ENCODE results near the gene NCR1.
"Not testable (repeated sequence)": the region's sequence is repeated elsewhere in the genome, so short reads cannot be mapped to it uniquely, and the experiment has no call there.

The NCR1 gene

GRCh38 chr19:54905803-54906511, at the start of gene NCR1:
Gene NCR1, plus strand, starts transcription at chr19:54906148. Its CDS starts 40 bp downstream, at chr19:54906188.
- no peak for DNase-seq

DNA sequence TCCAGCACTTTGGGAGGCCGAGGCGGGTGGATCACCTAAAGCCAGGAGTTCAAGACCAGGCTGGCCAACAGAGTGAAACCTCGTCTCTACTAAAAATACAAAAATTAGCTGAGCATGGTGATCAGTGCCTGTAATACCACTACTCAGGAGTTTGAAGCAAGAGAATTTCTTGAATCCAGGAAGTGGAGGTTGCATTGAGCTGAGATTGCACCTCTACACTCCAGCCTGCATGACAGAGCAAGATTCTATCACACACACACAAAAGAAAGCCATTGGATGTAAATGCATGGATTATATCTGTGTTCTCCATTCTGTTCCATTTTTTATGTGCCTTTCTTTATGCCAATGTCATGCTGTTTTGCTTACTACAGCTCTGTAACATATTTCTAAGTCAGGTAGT, 47.5 kb upstream of the NCR1 start:
- not testable (repeated sequence) for DNase-seq

GRCh38 chr19:54859421-54859820, 46.5 kb upstream of the NCR1 start:
- DNase-seq, result not testable (repeated sequence)

DNA sequence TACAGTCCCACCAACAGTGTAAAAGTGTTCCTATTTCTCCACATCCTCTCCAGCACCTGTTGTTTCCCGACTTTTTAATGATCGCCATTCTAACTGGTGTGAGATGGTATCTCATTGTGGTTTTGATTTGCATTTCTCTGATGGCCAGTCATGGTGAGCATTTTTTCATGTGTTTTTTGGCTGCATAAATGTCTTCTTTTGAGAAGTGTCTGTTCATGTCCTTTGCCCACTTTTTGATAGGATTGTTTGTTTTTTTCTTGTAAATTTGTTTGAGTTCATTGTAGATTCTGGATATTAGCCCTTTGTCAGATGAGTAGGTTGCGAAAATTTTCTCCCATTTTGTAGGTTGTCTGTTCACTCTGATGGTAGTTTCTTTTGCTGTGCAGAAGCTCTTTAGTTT, 42.5 kb upstream of the NCR1 start:
- DNase-seq, result not testable (repeated sequence)

- no peak for DNase-seq
Observed at GRCh38 chr19:54871696-54872095, 34.3 kb upstream of the NCR1 start.

- no peak for DNase-seq
Observed at GRCh38 chr19:54873990-54874389, 32.0 kb upstream of the NCR1 start, which contains the start of gene FCAR. Gene FCAR, plus strand, starts transcription at chr19:54874235. Its CDS starts 55 bp downstream, at chr19:54874290.

GRCh38 chr19:54875506-54875905, 30.4 kb upstream of the NCR1 start:
- DNase-seq, result no peak

- no peak for DNase-seq
Observed at GRCh38 chr19:54877471-54877870, 28.5 kb upstream of the NCR1 start.

- no peak for DNase-seq
Observed at GRCh38 chr19:54881884-54882283, 24.1 kb upstream of the NCR1 start.

GRCh38 chr19:54882758-54883157, 23.2 kb upstream of the NCR1 start:
- DNase-seq, result no peak

GRCh38 chr19:54883228-54883627, 22.7 kb upstream of the NCR1 start:
- DNase-seq, result no peak

DNA sequence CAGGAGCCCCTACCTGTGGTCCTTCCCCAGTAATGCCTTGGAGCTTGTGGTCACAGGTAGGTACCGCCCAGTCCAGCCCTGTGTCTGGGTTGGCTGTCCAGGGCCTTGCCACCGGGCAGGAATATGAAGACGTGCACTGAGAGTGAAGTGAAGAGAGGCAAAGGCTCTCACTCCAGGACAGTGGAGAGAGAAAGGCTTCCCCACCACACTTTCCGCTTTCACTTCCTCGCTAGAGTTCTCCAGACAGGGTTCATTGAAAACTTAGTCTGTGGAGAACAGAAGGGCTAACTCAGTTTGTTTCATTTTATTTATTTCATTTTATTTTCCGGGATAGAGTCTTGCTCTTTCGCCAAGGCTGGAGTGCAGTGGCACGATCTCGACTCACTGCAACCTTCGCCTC, 17.7 kb upstream of the NCR1 start:
- DNase-seq, result no peak

DNA sequence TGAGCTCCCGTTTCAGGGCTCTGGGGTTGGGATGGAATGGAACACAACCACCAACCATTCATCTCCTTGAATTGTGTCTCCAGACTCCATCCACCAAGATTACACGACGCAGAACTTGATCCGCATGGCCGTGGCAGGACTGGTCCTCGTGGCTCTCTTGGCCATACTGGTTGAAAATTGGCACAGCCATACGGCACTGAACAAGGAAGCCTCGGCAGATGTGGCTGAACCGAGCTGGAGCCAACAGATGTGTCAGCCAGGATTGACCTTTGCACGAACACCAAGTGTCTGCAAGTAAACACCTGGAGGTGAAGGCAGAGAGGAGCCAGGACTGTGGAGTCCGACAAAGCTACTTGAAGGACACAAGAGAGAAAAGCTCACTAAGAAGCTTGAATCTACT, 16.4 kb upstream of the NCR1 start:
- DNase-seq, result no peak

- DNase-seq, result no peak
Observed at GRCh38 chr19:54893406-54893805, 12.5 kb upstream of the NCR1 start.

DNA sequence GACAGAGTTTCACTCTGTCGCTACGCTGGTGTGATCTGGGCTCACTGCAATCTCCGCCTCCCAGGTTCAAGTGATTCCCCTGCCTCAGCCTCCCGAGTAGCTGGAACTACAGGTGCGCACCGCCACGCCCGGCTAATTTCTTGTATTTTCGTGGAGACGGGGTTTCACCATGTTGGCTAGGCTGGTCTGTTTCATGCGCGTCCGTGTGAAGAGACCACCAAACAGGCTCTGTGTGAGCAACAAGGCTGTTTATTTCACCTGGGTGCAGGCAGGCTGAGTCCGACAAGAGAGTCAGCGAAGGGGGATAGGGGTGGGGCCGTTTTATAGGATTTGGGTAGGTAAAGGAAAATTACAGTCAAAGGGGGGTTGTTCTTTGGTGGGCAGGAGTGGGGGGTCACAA, 11.8 kb upstream of the NCR1 start:
- DNase-seq, result not testable (repeated sequence)

DNA sequence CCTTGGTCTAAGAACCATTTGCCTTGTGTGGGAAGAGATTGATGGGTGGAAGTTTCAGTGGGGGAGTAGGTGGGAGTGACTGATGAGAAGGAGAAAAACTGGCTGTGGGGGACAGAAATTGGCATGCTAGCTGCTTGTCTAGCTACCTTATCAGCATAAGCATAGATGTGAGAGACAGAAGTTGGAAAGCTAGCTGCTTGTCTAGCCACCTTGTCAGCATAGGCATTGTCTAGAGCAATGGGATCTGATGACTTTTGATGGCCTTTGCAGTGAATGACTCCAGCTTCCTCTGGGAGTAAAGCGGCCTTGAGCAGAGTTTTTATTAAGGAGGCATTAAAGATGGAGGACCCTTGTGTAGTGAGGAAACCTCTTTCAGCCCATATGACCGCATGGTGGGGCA, 9.9 kb upstream of the NCR1 start:
- DNase-seq, result no peak

DNA sequence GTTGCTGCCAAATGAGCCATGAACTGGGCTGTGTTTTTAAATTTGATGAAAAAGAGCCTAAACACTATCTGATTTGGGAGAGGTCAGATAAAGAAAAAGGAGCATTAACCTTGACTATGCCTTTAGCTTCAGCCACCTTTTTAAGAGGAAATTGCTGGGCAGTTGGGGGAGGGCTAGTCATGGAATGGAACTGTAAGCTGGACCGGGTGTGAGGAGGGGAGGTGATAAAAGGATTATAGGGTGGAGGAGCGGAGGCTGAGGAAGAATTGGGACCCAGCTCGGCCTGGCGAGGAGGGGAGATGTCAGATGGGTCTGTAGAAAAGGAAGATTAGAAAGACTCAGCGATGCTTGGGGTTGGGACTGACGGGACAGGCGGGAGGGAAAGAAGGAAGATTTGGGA, 7.3 kb upstream of the NCR1 start:
- not testable (repeated sequence) for DNase-seq

DNA sequence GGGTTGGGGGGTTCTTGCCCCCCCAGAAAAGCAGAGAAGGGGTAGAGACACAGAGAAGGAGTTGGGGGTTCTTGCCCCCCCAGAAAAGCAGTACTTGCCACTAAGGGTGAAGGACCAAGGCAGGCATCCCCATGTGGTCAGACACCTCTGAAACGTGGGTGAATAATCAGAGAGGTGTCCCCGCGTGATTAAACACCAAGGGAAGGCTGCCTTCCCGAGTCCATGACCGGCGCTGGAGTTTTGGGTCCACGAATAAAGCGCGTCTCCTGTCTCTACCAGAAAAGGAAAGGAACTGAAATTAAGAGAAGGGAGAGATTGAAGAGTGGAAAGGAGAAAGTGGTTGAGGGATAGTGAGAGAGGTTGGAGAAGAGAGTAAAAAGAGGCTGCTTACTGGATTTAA, 6.3 kb upstream of the NCR1 start:
- DNase-seq, result not testable (repeated sequence)

DNA sequence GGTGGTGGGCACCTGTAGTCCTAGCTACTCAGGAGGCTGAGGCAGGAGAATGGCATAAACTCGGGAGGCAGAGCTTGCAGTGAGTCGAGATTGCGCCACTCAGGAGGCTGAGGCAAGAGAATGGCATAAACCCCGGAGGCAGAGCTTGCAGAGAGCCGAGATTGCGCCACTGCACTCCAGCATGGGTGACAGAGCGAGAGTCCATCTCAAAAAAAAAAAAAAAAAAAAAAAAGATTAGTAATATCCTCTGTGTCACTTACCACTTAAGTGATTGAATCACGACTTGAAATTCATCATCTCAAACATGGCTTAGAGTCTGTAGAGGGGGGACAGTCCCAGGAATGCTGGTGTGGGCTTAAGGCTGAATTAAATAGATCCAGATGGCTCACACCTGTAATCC, 4.8 kb upstream of the NCR1 start:
- not testable (repeated sequence) for DNase-seq

DNA sequence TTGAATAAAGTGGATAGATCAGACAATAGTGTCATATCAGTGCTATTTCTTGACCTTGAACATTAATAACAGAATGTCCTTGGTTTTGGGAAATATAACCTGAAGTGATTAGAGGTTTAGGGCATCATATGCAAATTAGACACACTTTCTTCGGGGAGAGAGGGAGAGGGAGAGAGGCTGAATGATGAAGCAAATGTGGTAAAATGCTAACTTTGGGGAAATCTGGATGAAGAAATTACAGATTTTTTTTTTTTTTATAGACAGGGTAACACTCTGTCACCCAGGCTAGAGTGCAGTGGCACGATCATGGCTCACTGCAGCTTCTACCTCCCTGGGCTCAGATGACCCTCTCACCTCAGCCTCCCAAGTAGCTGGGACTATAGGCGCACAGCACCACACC, 3.9 kb upstream of the NCR1 start:
- no peak for DNase-seq

DNA sequence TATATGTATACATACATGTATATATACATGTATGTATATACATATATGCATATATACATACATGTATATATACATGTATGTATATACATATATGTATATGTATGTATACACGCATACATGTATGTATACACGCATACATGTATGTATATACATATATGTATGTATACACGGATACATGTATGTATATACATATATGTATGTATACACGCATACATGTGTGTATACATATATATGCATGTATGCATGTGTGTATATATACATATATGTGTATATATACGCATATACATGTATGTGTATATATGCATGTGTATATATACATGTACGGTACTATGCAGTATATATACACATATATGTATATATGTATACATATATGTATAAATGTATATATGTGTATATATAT, 2.6 kb upstream of the NCR1 start:
- DNase-seq, result no peak

DNA sequence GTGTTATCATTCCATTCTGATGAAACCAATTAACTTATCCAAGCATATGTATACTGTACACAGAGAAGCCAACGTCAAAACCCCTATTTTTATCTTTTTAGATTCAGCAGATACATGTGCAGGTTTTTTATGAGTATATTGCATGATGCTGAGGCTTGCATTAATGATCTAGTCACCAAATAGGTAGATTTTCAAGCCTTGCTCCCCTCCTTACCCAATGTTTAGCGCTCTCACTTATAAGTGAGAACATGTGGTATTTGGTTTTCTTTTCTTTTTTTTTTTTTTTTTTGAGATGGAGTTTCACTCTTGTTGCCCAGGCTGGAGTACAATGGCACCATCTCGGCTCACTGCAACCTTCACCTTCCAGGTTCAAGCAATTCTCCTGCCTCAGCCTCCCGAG, 1.7 kb upstream of the NCR1 start:
- DNase-seq, result not testable (repeated sequence)

DNA sequence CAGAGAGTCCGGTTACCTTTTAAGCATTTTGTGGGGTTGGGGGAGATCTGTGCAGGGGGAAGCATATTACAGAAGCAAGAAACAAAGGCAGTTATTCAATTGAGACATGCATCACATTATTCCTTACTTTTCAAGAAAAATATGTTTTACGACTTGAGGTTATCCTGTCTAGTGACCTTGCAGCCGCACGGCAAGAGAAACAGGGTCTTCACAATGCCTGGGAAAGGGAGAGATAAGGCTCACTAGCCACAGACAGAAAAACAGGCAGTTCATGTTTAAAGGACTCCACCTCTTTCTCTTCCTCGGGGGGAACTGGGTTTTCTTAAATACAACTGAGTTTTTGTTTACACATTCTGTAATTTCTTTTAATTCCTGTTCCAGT, 536 bp upstream of the NCR1 start:
- DNase-seq, result no peak

GRCh38 chr19:54906819-54907218, 871 bp downstream of the NCR1 start:
- DNase-seq, result no peak

- DNase-seq, result not testable (repeated sequence)
Observed at GRCh38 chr19:54907899-54908298, 2.0 kb downstream of the NCR1 start.
